GM18526 (cell line): ENCODE results near the gene SLC39A11.

Experiments
- POLR2A ChIP-seq: IDR thresholded peaks from 3 replicates; pipeline ENCODE4 v1.6.1; 2011; ENCODE audit not compliant: insufficient read length; ENCODE audit errors: extremely low read depth

SLC39A11 gene

GRCh38 chr17:73090396-73091202, 1.9 kb downstream of the SLC39A11 start:
- no peak for TF ChIP-seq POLR2A

- no peak for TF ChIP-seq POLR2A
Measured at GRCh38 chr17:73089322-73090317, 2.9 kb downstream of the SLC39A11 start.

- TF ChIP-seq POLR2A, result no peak
Measured at GRCh38 chr17:73088561-73088960, 3.9 kb downstream of the SLC39A11 start.

- TF ChIP-seq POLR2A, result no peak
Measured at GRCh38 chr17:73083432-73083831, 9.1 kb downstream of the SLC39A11 start.

GRCh38 chr17:73074566-73074965, 17.9 kb downstream of the SLC39A11 start:
- no peak for TF ChIP-seq POLR2A

GRCh38 chr17:73072219-73072962, 20.1 kb downstream of the SLC39A11 start:
- no peak for TF ChIP-seq POLR2A

- TF ChIP-seq POLR2A, result no peak
Measured at GRCh38 chr17:73071066-73071999, 21.2 kb downstream of the SLC39A11 start.

GRCh38 chr17:73069841-73070240, 22.6 kb downstream of the SLC39A11 start:
- TF ChIP-seq POLR2A, result no peak

- TF ChIP-seq POLR2A, result no peak
Measured at GRCh38 chr17:73069164-73069770, 23.2 kb downstream of the SLC39A11 start.

- TF ChIP-seq POLR2A, result no peak
Measured at GRCh38 chr17:73068322-73069153, 23.9 kb downstream of the SLC39A11 start.

GRCh38 chr17:73067075-73067474, 25.4 kb downstream of the SLC39A11 start:
- TF ChIP-seq POLR2A, result no peak

GRCh38 chr17:73066148-73066884, 26.2 kb downstream of the SLC39A11 start:
- TF ChIP-seq POLR2A, result no peak
